AML-193 (cell line): ENCODE results near the gene HAT1.
"Not testable (repeated sequence)": the region's sequence is repeated elsewhere in the genome, so short reads cannot be mapped to it uniquely, and the experiment has no call there.

ENCODE experiments used
- DNase-seq, 2 experiments: peaks; one replicate each; lab custom pipeline; 2025; lab: John Stamatoyannopoulos, UW

Gene HAT1, protein sequence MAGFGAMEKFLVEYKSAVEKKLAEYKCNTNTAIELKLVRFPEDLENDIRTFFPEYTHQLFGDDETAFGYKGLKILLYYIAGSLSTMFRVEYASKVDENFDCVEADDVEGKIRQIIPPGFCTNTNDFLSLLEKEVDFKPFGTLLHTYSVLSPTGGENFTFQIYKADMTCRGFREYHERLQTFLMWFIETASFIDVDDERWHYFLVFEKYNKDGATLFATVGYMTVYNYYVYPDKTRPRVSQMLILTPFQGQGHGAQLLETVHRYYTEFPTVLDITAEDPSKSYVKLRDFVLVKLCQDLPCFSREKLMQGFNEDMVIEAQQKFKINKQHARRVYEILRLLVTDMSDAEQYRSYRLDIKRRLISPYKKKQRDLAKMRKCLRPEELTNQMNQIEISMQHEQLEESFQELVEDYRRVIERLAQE

DNA sequence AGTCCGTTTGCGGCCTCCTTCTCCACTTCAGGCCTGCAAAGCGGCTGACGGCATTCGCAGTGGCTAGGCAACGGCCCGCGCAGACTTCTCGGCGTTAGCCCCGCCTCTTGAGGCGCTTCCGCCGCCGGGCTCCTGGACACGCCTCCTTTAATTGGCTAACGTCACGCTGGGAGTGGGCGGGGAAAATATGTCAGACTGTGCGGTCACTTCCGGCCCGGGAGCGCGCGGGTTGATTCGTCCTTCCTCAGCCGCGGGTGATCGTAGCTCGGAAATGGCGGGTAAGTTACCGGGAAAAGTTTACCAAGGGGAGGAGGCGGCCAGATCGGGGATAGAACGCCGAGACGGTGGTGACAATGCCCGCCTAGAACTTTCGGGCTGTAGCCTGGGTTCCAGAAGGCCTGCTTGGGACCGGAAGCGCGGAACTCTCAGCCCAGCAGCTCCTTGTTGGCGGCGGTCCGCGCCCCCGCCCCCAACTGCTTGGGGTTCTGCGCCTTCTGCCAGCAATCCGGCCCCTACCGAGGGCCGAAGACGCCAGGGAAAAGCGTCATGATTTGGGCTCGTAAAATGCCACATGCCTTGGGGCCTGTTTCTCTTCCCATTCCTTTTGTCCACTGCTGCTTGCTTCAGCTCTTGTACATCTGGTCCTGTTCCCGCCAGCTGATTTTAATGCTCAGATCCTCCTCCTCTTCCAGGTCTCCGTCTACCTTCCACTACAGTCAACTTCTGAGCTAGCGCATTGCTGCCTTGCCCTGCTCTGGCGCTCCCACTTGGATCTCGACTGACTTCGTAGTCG lies at the start of gene HAT1:
HAT1 (plus strand) TSS at position 232 of the 793 bp plus-strand sequence; CDS start at position 272, 40 bp downstream.
- DNase-seq: peak; percentile 95 to 96

DNA sequence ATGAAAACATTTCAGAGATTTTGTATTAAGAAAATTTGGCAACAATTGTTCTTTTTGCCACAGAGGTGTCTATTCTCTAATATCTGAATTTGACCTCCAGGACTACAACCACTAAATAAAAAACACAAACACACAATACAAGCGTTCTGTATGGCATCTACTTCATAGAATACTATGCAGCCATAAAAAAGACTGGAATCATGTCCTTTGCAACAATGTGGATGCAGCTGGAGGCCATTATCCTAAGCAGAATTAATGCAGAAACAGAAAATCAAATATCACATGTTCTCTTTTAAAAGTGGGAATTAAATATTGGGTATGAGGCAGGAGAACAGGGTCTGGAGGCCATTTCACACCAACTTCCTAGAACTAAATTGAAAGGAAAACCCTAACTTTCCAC lies 47.7 kb upstream of the HAT1 start:
- no peak for DNase-seq

DNA sequence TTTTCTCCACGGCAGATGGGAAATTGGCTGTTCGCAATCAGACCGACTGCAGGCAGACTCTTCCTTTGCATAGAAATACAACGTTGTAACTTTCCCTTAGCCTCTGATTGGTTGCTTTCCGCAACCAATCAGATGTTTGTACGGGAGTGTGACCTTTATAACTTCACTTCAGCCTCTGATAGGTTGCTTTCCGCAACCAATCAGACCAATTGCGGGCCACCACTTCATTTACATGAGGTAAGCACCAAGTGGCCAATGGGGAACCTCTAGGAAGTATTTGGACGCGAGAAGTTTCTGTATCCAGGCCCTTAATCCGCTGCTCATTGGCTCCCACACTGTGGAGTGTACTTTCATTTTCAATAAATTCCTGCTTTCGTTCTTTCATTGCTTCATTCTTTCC lies 47.3 kb upstream of the HAT1 start:
- DNase-seq: no peak

DNA sequence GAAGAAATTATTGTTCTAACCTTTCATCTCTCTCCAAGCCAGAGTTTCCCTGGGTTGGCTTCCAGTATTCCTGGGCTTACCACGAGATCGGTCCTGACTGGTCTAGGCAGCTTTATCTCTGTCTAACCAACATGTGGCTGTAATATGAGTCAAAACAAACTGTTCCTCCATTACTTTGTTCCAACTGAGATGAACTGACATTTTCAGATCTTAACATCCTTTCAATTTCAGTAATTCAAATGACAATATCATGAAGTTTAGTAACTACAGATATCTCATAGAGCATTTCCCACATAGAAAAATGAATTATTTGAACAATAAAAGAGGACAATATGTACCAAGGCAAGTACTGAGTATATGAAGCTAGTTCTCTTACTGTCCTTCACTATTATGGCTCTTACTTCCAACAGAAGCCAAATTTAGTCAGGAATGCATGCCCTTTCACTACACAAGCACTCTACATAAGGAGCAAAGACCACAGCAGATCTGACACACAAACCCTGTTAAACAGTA lies 43.7 kb upstream of the HAT1 start:
- DNase-seq: no peak

DNA sequence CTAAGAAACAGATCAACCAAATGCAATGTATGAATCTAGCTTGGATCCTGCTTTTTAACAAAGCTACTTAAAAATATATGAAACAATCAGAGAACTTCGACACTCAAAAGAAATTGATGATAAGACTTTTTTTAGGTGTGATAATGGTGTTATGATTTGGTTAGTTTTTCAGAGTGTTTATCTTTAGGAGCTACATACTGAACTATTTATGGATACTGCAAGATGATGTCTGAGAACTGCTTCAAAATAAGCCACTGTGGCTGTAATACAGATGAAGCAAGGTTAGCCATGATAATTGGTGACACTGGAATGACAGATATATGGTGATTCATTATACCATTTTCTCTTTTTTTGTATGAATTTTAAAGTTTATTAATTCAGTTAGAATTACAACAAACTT lies 42.4 kb upstream of the HAT1 start:
- no peak for DNase-seq

DNA sequence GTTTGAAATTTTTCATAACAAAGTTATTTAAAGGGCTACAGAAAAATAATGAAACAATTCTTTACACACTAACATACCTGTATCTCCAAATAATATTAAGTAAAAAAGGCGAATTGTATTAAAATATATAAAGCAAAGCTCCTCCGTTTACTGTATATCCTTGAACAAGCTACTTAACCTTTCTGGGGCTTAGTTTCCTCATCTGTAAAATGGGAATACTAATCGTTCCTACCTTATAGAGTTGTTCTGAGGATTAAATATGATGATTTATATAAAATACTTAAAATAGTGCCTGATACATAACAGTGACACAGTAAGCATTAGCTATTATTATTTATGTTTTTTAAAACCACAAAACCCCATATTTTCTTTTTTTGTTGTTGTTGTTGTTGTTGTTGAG lies 41.5 kb upstream of the HAT1 start:
- no peak for DNase-seq

DNA sequence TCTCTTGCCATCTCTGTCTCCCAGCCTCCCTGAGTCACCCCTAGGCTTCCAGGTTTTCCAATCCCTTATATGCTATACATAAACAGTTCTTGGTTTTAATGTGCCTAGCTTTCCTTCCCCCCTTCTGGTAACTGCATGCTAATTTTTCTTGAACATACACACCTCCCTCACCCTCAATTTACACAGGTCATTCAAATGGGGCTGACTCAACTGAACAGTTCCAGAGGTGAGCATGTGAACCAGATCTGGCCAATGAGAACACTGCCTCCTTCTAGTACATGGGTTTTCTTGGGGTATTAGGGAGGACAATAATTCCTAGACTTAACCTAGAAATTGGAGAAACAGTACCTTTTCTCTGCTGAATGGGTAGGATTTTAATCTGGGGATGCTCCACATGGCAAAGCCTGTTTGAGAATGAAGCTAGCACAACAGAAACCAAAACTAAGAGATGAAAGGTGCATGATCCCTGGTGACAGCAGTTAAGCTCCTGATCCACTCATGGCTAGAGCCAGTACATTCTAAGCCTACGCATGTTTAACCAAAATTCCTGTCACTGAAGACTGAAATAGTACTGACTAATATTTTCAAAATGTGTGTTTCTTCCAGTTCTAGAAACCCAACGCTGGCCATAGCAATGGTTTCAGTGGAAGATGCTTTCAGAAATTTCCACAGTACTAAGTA lies 40.0 kb upstream of the HAT1 start:
- DNase-seq: no peak

DNA sequence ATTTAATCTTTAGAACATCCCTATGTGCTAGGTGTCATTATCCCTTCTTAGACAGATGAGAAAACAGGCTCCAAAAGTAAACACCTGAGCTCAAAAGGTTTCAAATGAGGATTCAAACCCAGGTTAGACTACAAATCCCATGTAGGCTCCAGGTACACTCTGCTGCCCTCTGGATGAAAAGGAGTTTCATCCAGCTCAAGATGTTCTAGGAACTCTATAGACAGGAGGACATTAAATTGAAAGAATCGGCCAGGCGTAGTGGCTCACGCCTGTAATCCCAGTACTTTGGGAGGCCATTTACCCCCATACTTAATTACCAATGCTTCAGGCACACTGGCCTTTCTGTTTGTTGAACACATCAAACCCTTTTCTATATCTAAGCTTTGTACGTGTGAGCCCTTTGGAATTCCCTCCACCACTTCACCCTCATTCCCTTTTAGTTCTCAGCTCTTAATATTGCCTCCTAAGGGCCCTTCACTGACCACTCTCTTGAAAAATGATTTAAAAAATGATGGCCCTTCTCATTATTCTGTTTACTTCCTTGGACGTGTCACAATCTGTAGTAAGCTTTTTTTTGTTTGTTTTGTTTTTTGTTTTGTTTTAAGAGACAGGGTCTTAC lies 38.9 kb upstream of the HAT1 start:
- DNase-seq: no peak

DNA sequence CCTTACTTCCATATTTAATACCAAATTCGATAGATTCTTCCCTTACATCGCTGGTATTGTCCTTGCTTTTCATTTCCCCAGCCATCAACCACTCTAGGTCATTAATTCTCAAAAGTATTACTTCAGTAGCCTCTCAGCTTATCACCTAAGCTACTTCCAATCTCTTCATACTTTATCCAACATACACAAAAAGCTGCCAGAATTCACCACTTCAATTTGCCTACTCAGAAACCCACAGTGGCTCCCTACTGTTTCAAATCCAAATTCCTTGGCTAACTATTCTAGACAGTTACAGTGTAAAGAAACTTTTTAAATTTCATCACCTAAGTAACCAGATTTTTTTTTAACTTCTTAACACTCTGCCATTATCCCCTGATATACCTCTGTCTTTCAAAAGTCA lies 32.9 kb upstream of the HAT1 start:
- DNase-seq: no peak

DNA sequence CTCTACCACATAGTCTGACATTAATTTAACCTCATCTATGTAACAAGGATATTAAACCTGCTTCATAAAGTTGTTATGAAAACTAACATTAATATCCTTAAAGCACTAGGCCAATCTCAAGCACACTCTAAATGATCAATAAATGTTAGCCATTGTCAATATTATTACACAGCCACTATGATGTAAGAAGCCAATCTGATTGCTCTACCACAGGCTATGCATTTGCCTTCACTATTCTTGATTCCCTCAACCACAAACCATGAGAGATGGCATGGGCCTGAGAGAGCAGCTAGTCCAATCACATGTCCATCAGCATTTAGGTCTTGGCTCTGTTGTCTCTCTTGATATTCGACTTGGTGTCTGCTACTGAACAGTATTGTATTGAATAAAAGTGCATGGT lies 32.5 kb upstream of the HAT1 start:
- no peak for DNase-seq

DNA sequence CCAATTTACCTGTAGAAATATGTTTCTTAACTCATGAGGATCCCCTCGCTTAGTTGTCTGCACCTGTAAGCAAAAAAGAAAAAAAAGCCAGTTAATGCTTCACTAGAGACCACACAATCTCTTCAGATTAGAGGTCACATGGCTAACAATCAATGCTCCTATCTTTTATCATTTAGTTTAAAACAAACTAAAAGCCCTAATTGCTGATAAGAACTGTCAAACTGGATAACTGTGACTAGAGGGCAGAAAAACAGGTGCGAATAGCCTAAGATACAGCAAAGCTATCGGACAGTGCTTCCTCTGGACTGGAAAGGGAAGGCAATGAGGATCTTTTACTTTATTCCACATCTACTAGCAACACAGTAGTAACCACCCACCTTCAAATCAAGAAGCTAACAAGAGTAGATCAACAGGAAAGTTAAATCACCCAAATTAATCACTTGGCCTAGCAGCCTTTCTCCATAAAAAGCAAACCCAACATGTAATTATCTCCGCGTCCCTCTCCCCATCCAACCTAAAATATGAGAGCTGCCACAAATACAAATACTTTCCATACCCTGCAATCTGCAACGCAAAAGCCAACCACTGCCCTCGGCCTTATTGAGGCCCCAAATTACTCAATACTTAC lies 29.0 kb upstream of the HAT1 start:
- peak in 1 of 2 experiments; percentile 36 for DNase-seq

DNA sequence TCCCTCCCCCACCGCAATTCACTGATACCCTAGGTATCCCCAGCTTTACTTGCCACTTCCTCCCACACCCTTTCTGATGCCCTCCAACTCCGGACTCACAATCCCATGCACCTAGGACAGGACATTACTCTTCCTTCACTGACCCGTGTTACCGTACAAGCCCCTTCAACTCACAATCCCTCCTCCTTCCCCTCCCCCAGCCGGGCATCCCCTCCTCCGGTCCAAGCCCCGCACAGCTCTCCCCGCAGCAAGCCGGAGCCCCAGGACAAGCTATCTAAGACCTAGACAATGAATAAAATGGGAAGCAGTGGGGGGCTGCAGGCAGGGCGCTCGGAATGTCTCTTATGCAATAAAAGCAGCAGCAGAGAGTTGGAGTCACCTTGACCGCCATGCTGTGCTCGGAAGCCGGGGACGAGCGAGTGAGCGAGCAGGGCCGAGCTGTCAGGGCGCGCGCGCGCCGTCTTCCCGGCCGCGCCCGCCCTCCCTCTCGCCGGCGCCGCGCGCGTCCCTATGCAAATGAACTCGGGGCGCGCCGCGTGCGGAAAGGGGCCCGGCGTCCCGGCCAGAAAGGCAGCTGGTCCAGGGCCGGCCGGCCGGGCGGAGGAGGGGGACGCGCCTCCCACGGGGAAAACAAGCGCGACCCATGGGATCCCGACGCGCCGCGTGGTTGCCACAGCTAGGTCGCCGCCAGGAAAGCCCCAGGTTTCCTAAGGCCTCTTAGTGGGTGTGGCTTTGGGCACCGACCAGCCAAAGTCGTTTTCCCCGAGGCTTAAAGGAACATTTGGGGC lies 28.2 kb upstream of the HAT1 start, which contains the start of gene SLC25A12:
SLC25A12 (minus strand) TSS at position 421 of the 788 bp plus-strand sequence; CDS start at position 391, 30 bp downstream.
- peak; percentile 84 to 85 for DNase-seq

DNA sequence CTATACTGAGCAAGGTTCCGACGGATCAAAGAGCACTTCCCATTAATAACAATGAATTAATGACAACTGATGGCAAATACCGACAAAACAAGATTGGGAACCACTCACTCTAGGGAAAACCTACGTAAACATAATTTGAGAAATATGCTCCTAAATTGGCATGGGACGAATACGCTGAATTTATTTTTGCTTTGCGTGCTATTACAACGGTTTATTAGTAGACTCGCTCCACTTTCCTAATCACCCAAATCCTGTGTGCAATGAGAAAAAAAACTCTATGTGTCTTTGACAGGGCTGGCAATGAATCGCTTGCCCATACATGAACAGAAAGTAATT lies 27.7 kb upstream of the HAT1 start:
- DNase-seq: no peak

DNA sequence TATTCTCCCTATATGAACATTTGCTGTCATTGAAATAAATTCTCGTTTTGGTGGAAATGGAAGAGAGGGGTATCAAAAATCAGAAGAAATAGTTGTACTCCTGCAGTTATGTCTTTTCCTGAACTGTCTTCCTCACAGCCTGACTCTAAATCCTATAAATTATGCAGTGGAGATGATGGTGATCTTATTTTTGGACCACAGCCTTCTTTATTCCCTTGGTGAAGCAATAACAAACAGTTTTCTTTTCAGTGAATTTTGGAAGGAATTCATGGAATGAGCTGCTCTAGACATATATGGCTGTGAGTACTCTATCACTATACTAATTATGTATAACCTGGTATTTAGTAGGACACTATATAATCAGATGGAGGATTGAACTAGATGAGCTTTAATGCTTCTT lies 26.5 kb upstream of the HAT1 start:
- no peak for DNase-seq

DNA sequence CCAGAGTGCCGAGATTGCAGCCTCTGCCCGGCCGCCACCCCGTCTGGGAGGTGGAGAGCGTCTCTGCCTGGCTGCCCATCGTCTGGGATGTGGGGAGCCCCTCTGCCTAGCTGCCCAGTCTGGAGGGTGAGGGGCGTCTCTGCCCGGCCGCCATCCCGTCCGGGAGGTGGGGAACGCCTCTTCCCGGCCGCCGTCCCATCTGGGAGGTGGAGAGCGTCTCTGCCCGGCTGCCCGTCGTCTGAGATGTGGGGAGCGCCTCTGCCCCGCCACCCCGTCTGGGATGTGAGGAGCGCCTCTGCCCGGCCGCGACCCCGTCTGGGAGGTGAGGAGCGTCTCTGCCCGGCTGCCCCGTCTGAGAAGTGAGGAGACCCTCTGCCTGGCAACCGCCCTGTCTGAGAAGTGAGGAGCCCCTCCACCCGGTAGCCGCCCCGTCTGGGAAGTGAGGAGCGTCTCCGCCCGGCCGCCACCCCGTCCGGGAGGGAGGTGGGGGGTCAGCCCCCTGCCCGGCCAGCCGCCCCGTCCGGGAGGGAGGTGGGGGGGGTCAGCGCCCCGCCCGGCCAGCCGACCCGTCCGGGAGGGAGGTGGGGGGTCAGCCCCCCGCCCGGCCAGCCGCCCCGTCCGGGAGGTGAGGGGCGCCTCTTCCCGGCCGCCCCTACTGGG lies 22.5 kb upstream of the HAT1 start:
- DNase-seq: not testable (repeated sequence)

DNA sequence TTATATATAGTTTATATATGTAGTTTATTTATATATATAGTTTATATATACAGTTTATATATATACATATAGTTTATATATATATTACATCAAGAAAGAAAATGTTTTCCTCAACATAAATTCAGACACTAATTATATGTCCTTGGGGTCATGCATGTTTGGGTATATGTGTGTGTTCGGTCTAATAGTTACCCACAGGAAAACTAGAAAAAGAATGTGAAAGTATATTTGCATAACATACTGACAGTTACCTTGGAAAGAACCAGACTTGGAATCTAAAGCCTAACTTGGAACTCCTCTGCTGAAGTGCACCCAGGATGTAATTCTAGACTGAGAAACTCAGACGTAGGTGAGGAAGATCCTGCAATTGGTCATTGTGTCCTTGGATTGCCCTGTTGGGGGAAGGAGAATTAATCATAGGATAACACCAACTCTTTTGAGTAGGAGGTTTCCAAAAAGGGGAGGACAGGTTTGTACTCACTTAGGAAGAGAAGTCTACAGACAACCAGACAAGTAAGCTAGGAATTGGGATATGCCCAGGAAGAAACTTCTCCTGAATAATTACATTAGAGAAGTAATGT lies 19.3 kb upstream of the HAT1 start:
- DNase-seq: no peak

DNA sequence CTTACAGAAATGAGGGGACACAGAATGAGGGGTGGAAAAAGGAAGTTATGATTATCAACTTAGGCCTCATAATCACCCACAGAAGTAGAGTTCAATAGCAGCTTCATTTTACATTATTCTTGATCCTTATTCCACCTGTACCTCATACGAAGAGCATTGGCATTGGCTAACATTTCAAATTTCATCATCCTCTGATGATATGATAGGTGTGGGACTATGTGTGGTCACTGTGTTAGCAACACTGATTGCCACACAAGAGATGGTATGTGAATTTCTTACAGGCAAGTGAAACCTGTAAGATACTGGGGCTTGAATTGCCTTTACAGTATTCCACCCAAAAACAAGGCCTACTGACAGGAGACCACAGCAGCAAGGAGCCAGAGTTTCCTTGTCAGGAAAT lies 14.0 kb upstream of the HAT1 start:
- no peak for DNase-seq

DNA sequence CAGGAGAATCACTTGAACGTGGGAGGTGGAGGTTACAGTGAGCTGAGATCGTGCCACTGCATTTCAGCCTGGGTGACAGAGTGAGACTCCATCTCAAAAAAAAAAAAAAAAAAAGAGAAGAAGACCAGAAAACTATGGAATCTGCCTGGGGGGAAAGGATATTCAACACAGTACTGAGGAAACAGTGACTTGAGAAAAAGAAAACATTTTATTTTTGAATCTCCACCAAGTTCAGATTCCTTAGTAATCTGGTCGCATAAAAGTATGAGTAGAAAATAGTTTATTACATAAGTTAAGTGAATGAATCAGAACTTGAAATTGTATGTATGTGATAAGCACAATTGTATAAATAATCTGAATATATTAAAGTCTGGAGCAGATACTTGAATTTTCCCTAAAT lies 13.0 kb upstream of the HAT1 start:
- DNase-seq: no peak

DNA sequence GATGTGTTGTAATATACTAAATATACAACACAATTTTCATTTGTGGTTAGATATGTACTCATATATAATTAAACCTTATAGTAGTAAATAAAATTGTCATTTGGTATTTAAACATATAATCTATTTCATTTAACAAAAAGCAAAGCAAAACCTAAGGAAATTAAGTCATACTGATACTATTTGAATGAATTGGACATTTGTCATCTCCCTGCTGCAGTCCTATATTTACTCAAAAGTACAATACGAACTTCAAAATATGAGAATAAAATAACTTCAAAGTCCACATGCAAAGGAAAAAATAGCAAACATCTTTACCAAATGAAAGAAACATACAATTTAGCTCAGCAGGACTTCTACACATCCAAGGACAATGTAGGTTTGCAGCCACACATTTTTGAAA lies 11.8 kb upstream of the HAT1 start:
- no peak for DNase-seq

DNA sequence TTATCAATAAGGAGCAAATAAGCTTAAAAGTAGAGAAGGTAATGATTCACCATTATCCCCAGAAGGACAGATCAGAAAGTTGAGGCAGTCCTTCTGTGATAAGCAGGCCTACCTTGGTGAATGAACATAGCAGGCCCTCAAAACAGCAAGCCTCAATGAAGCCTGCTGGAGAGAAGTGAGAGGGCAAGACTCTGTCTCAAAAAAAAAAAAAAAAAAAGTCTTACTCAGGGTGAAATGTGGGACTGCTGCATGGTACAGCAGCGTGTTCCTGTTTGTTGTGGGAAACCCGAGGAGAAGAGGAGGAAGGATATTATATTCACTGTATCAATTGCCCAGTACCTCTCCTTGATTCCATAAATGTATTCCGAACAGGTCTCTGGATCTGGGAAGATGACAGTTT lies 8.7 kb upstream of the HAT1 start:
- no peak for DNase-seq
